ENCODE results near the gene ITM2C.

ITM2C gene

DNA sequence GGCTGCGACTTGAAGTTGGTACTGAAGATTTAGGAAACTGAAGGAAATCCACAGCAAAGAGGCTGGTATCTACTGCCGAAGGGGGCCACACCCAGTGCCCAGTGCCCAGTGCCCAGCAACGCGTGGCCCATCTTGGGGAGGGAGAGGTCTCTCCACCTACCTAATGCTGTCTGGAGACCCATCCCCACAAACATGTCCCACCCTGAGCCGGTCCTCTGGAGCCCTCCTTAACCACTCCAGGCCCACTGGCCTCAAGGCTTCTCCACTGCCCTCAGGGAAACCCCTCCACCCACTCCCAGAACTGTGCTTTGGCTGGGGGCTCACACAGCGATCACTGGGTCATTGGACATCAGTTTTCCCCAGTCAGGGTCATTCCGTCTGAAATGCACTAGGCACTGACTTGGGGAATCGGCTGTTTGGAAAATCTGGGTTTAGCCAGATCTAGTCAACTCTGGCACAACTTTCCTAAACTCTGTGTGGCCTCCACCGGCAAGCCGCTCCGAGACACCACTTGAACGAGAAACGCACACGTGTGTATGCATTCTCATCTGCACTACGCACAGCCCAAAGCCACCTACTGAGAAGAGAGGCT lies 40.2 kb downstream of the ITM2C start:
- H3K4me3 ChIP-seq (ENCODE audit: low read depth, low read length), result no peak overlapping the region
- no peak for TF ChIP-seq CTCF (IDR thresholded peaks at IDR 0.05; ENCODE audit: low read depth, low read length)
- in situ Hi-C loops (cut with HindIII; ENCODE audit: low sequenced_read_pairs), result no loop called here
- no peak for DNase-seq (ENCODE audit: low read depth, low spot score)

GRCh38 chr2:230905448-230906421 lies 41.0 kb downstream of the ITM2C start:
- peak; percentile 23 for DNase-seq (ENCODE audit: low read depth, low spot score)
- H3K4me3 ChIP-seq (ENCODE audit: low read depth, low read length), result no peak overlapping the region
- in situ Hi-C loops (cut with HindIII; ENCODE audit: low sequenced_read_pairs), result no loop called here
- TF ChIP-seq CTCF (IDR thresholded peaks at IDR 0.05; ENCODE audit: low read depth, low read length), result no peak

DNA sequence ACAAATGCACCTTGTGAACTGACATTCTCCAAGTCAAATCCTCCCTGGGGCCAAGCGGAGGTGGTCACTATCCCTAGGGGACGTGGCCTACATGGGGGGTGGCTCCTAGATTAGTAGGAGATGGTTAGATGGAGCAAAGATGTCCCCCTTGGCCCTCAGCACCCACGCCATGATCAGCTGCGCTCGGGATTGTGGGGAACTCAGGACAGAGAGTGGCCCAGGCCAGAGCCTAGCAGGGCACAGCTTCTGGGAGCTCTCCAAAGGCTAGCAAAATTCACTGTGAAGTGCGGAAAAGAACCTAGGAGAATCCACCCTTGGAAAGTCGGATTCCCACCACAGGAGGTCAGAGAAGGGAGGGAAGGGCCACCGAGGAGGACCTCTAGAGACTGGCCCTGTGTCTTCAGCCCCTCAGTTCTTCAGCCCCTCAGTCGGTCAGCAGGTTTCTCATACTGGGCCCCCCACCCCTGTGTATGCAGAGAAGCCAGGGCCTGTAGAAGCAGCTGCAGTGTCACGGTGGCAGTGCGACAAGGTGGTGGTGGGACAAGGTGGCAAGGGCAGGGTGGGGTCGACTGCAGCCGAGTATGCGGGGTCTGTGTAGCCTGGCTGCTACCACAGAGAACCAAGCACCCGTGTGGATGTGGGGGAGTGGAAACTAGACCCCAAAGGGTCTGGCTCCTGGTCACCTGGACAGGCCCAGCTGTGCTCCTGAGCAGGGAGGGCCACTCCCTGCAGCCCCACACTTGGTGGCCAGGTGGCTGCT lies 41.9 kb downstream of the ITM2C start:
- DNase-seq (ENCODE audit: low read depth, low spot score), result no peak
- no peak overlapping the region for H3K4me3 ChIP-seq (ENCODE audit: low read depth, low read length)
- no peak for TF ChIP-seq CTCF (IDR thresholded peaks at IDR 0.05; ENCODE audit: low read depth, low read length)
- in situ Hi-C loops (cut with HindIII; ENCODE audit: low sequenced_read_pairs), result no loop called here

DNA sequence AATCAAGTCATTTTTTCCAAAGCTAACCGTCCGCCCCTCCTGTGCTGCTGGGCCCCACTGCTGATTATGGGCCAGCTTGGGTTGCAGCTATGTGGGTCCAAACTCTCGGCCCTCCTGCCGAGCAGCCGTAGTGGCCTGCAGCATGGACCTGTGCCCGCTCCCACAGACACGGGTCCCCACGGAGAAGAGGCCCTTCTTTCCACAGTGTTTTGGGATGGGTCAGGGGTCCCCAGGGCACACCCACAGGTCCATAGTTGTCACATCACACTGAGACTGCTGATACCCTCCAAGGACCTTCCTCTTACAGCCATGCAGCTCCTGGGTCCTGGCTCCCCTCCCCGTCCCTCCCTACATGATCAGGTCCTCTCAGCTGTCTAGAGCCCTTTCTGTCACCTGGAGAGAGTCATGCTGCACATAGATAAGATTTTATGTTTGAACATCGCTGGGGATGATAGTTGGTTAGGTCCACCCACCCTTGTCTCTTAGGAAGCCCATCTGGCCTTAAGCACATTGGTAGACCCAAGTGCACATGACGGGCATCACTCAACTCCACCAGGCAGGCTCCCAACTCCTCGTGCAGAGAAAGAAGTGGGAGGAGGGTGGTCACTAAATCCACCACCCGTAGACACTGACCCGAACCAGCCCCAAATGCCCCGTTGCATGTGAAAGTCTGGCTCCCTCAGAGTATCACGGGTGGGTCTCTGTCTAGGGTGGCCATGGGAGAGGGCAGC lies 42.8 kb downstream of the ITM2C start:
- H3K4me3 ChIP-seq (ENCODE audit: low read depth, low read length), result no peak overlapping the region
- DNase-seq (ENCODE audit: low read depth, low spot score), result no peak

DNA sequence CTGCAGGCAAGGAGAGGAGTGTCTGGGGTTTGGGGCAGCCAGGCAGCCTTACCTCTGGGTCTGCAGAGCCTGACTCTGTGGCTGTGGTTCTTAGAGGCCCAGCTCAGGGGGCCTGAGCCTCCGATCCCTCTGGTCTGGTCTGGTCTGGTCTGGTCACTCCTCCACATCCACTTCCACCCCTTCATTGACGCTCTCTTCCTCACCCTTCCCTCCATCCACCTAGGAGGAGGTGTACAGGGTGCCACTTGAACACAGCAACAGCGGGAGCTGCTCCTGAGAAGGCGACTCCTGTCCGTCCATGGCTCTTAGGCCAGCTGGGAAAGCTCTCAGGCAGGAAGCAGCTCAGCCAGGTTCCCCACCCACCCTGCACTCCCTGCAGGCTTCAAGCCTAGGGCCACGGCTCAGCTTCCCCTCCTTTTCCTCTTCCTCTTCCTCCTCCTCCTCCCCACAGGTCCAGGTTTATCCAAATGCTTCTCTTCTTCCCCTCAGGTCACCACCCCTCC lies 43.4 kb downstream of the ITM2C start:
- DNase-seq (ENCODE audit: low read depth, low spot score), result no peak
- no peak overlapping the region for H3K4me3 ChIP-seq (ENCODE audit: low read depth, low read length)
- in situ Hi-C loops (cut with HindIII; ENCODE audit: low sequenced_read_pairs), result no loop called here
- no peak for TF ChIP-seq CTCF (IDR thresholded peaks at IDR 0.05; ENCODE audit: low read depth, low read length)

More for the DNA sequence above, 42.8 kb downstream of the ITM2C start:
- in situ Hi-C loops (cut with HindIII; ENCODE audit: low sequenced_read_pairs), result no loop called here
- TF ChIP-seq CTCF (IDR thresholded peaks at IDR 0.05; ENCODE audit: low read depth, low read length), result no peak

Data from astrocyte of the spinal cord (primary cell).